Smooth muscle cell (in vitro differentiated cells): Measurements from ENCODE around the gene TMEM237. TPM values are rescaled to one million over a fixed set of nuclear protein-coding genes. Genes with fewer than 3 reads are reported as not detected.
A peak's percentile ranks its signal among the peaks of the same experiment; 100 is the strongest.

Experiments used
- DNase-seq: peaks from one replicate; lab custom pipeline; 2025; ENCODE audit not compliant: unreplicated experiment; lab: John Stamatoyannopoulos, UW
- H2AFZ ChIP-seq: fragments of 200-600 bp; sonication (generic); 2 replicates; pipeline ENCODE4 v1.6.0; 2016; ENCODE audit warnings: antibody characterized with exemption, low read depth, mild to moderate bottlenecking
- H3F3A ChIP-seq: fragments of 200-600 bp; sonication (generic); 2 replicates; pipeline ENCODE4 v1.6.0; 2017; ENCODE audit warnings: antibody characterized with exemption, low read depth
- H3K27ac ChIP-seq: fragments of 200-600 bp; sonication (generic); 2 replicates; pipeline ENCODE4 v1.5.1; 2016; ENCODE audit warnings: low read depth, mild to moderate bottlenecking
- H3K27me3 ChIP-seq: fragments of 200-600 bp; sonication (generic); 2 replicates; pipeline ENCODE4 v1.6.1; 2016; ENCODE audit warnings: low read depth, mild to moderate bottlenecking
- H3K36me3 ChIP-seq: fragments of 200-600 bp; sonication (generic); 2 replicates; pipeline ENCODE4 v1.5.1; 2016; ENCODE audit warnings: low read depth
- H3K4me1 ChIP-seq: fragments of 200-600 bp; sonication (generic); 2 replicates; pipeline ENCODE4 v1.5.1; 2016; ENCODE audit warnings: low read depth
- H3K4me2 ChIP-seq: fragments of 200-600 bp; sonication (generic); 2 replicates; pipeline ENCODE4 v1.6.0; 2016; ENCODE audit warnings: mild to moderate bottlenecking
- H3K4me3 ChIP-seq: fragments of 200-600 bp; sonication (generic); 2 replicates; pipeline ENCODE4 v1.5.1; 2016; ENCODE audit warnings: mild to moderate bottlenecking
- H3K79me2 ChIP-seq: fragments of 200-600 bp; sonication (generic); 2 replicates; pipeline ENCODE4 v1.6.0; 2016; ENCODE audit warnings: low read depth, mild to moderate bottlenecking
- H3K9ac ChIP-seq: fragments of 200-600 bp; sonication (generic); 2 replicates; pipeline ENCODE4 v1.6.0; 2016; ENCODE audit warnings: low read depth
- H3K9me3 ChIP-seq: fragments of 200-600 bp; sonication (generic); replicated peaks from 2 replicates; pipeline ENCODE4 v1.5.1; 2016; ENCODE audit warnings: low read depth
- H4K20me1 ChIP-seq: fragments of 200-600 bp; sonication (generic); 2 replicates; pipeline ENCODE4 v1.6.0; 2016; ENCODE audit warnings: low read depth
- CTCF ChIP-seq: fragments of 200-600 bp; sonication (generic); IDR thresholded peaks from 2 replicates; pipeline ENCODE4 v1.5.1; 2017; ENCODE audit warnings: borderline replicate concordance, mild to moderate bottlenecking, antibody characterized with exemption; ENCODE audit not compliant: insufficient read depth, poor library complexity, severe bottlenecking
- WGBS: methylation state at CpG from one replicate; pipeline ENCODE4 v1.1.7; 2016; ENCODE audit warnings: low lambda C conversion rate; 5-methylcytosine and 5-hydroxymethylcytosine counted together
- polyA plus RNA-seq: library from polyadenylated mRNA; unstranded; fragments of >200 nt; fragmentation: Nextera tagmentation; extraction: Ambion mirVana; gene quantifications from 2 replicates; pipeline ENCODE4 v1.2.1, GENCODE V29; 2016
- total RNA-seq: library from RNA; depleted of rRNA; stranded (reverse); fragments of >200 nt; gene quantifications from 2 replicates; pipeline ENCODE4 v1.2.3, GENCODE V29; 2014

Gene TMEM237
- total and polyA plus RNA-seq, 2 experiments from 2014 or later = 25.6 to 47.4 TPM

- DNase-seq = no peak
- Histone ChIP-seq H3K36me3 (peaks cover 33% of the 10 kb centered on the region), H3K27ac (no peak overlapping the region), H3K4me3 (no peak overlapping the region), H3K79me2 (no peaks in the 10 kb centered on the region), H4K20me1 (no peaks in the 10 kb centered on the region), H3K9ac (no peak overlapping the region), H3K9me3 (no peaks in the 10 kb centered on the region), H3K27me3 (no peaks in the 10 kb centered on the region), H3K4me1 (no peaks in the 10 kb centered on the region), H3F3A (no peaks in the 10 kb centered on the region), H2AFZ (no peak overlapping the region), H3K4me2 (no peak overlapping the region)
- no peak for TF ChIP-seq CTCF
- 93% methylated on average over 8 of the region's 8 CpGs for WGBS
These were observed 12.3 kb downstream of the TMEM237 start for GRCh38 chr2:201631041-201631440.

GRCh38 chr2:201630577-201630976 lies 12.7 kb downstream of the TMEM237 start:
- no peak for TF ChIP-seq CTCF
- 90% methylated on average over 2 of the region's 2 CpGs for WGBS
- no peaks in the 10 kb centered on the region for H3K9me3 ChIP-seq

GRCh38 chr2:201628545-201628944 lies 14.8 kb downstream of the TMEM237 start:
- TF ChIP-seq CTCF = no peak
- Histone ChIP-seq H3K36me3 (peaks cover 18% of the 10 kb centered on the region), H3K4me3 (no peak overlapping the region), H4K20me1 (no peaks in the 10 kb centered on the region), H2AFZ (no peak overlapping the region), H3K27me3 (no peaks in the 10 kb centered on the region), H3K9me3 (no peaks in the 10 kb centered on the region), H3K9ac (no peak overlapping the region), H3K27ac (no peak overlapping the region), H3F3A (no peaks in the 10 kb centered on the region), H3K4me1 (no peaks in the 10 kb centered on the region), H3K79me2 (no peaks in the 10 kb centered on the region), H3K4me2 (no peak overlapping the region)
- DNase-seq = no peak
- WGBS = 65% methylated on average over 2 of the region's 2 CpGs

More at GRCh38 chr2:201630577-201630976, 12.7 kb downstream of the TMEM237 start:
- Histone ChIP-seq H3K9ac (no peak overlapping the region), H3K27ac (no peak overlapping the region), H3K27me3 (no peaks in the 10 kb centered on the region), H3K4me1 (no peaks in the 10 kb centered on the region), H3F3A (no peaks in the 10 kb centered on the region), H3K4me3 (no peak overlapping the region), H3K36me3 (peaks cover 28% of the 10 kb centered on the region), H3K4me2 (no peak overlapping the region), H3K79me2 (no peaks in the 10 kb centered on the region), H2AFZ (no peak overlapping the region), H4K20me1 (no peaks in the 10 kb centered on the region)
- no peak for DNase-seq

GRCh38 chr2:201622306-201622970 lies 20.9 kb downstream of the TMEM237 start:
- TF ChIP-seq CTCF = no peak
- Histone ChIP-seq H3K36me3 (no peaks in the 10 kb centered on the region), H3K9me3 (no peaks in the 10 kb centered on the region), H3F3A (peaks cover 9% of the 10 kb centered on the region), H3K4me2 (peak overlapping the region; percentile 34), H3K9ac (no peak overlapping the region), H4K20me1 (no peaks in the 10 kb centered on the region), H3K27ac (no peak overlapping the region), H2AFZ (no peak overlapping the region), H3K4me1 (no peaks in the 10 kb centered on the region), H3K4me3 (no peak overlapping the region), H3K79me2 (no peaks in the 10 kb centered on the region), H3K27me3 (no peaks in the 10 kb centered on the region)
- no peak for DNase-seq
- 12% methylated on average over 5 of the region's 5 CpGs for WGBS
